GM20431 (cell line): ENCODE results near the gene TMEM184A.

Experiments
- in situ Hi-C: fragments of 300-500 bp; cut with MseI, MboI; formaldehyde crosslinking; loops from one replicate; pipeline ENCODE4 v1.15.0; 2020; ENCODE audit warnings: low sequenced_read_pairs; ENCODE audit not compliant: unreplicated experiment

Gene TMEM184A

DNA sequence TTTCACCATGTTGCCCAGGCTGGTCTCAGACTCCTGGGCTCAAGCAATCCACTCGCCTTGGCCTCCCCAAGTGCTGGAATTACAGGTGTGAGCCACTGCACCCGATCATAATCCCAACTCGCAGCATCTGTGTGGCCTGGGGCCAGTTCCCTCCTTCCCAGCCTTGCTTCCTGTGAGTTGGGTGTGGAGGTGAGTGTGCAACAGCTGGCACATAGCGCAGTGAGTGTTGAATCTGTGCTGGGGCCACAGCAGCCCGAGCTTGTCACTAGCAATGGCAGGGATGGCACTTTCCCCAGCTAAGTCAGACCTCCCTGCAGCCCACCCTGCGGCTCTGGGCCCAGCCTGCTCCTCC is 12.2 kb downstream of the TMEM184A start:
- in situ Hi-C loops = no loop called here

DNA sequence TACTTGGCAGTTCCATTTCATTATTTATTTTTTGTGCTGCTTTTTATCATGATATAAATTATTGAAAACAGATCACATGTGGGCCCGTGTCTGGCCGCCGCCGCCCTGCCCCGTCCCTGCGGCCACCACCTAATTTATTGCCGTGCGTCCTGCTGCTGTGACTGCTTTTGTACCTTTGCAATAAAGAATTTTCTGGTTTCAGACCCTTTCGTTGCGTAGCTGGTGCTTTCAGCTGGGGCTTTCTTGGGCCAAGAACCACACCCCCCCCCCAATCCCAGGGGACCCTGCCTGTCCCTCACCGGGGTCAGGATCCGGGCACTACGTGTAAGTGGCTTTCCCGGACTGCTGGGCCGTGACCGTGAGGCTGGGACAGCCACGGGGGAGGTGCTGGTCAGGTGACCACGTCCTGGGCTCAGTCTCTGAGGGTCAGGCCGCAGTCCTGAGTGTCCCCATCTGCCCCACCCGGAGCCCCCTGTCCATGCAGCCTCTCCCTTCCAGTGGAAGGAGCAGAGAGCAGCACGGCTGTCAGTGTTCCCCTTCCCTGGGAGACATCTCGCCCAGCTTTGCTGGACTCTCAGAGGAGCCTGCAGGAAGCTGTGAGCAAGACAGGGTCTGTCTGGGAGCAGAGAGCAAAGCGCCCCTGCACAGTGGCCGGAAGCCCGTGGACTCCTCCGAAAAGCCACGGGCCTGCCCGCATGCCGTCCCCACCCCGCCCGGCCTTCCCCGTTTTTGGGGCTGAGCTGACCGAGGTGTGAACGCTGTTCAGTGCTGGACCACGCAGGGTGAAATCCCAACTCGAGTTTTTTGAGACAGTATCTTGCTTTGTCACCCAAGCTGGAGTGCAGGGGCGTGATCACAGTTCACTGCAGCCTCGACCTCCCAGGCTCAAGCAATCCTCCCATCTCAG is 12.9 kb downstream of the TMEM184A start:
- in situ Hi-C loops = no loop called here

DNA sequence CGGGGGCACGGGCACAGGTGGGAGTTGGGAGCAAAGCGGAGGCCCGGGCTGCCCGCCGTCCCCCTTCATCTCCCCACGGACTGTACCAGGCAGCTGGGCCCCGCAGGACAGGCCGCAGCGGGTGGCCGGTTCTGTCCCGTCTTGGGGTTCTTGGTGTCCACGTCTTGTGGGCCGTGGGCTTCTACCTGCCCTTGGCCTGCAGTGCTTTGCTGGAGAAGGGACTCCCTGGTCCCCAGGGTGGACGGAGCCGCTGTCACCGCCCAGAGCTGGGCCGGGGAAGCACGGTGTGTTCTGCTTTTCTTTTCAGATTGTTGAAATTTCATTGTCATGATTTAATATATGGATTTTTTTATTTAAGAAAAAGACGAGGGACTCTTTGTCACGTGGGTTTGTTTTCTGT is 13.7 kb downstream of the TMEM184A start:
- in situ Hi-C loops = no loop called here

DNA sequence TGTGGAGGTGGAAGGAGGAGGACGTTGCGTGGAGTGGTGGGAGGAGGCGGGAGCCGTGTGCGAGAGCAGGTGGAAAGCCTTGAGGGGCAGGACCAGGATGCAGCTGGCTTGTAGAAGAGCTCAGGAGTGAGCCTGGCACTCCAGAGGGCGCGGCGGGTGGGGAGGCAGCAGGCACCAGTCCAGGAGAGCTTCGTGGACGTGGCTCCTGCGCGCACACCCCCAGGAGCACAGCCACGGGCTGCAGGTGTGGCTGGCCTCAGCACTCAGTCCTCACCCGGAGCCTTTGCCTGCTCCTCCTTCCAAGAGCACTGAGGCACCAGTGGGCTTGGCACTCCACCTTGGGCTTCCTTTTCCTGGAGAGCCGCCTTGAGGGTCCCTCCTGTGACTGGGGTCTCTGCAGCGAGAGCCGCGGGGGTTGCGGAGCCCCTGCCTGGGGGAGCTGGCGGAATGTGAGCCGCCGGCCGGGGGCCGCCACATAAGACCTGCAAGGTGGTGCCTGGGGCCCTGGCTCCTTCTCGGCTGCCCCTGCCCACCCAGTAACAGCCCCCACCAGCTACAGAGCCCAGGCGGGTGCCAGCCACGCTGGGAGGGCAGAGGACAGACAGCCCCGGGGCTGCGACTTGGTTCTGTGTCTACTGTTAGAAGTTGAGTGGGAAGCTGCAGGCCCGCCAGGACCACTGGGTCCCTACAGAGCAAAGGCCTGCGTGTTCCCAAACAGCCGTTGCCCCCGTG is 14.4 kb downstream of the TMEM184A start:
- in situ Hi-C loops = no loop called here

DNA sequence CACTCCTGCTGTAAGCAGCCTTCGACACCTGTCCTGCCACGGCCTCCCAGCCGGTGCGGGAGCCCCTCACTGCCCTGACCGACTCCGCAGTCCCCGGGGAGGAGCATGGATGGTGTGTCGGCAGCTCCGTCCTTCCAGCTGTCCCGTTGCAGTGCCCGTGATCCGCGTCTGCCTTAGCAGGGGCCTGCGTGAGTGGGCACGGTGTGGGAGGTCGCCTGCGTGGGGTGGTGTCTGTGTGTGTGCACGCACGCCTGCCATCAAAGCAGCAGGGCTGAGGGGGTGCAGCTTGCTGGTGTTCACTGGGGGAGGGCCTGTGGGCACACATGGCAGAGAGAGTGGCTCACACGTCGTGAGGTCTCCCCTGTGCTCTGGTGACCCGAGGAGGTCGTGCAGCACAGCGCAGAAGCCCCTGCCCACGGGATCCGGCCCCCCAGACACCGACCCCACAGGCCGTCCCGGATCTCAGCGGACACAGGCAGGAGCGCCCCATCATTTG is 15.2 kb downstream of the TMEM184A start:
- in situ Hi-C loops = no loop called here

DNA sequence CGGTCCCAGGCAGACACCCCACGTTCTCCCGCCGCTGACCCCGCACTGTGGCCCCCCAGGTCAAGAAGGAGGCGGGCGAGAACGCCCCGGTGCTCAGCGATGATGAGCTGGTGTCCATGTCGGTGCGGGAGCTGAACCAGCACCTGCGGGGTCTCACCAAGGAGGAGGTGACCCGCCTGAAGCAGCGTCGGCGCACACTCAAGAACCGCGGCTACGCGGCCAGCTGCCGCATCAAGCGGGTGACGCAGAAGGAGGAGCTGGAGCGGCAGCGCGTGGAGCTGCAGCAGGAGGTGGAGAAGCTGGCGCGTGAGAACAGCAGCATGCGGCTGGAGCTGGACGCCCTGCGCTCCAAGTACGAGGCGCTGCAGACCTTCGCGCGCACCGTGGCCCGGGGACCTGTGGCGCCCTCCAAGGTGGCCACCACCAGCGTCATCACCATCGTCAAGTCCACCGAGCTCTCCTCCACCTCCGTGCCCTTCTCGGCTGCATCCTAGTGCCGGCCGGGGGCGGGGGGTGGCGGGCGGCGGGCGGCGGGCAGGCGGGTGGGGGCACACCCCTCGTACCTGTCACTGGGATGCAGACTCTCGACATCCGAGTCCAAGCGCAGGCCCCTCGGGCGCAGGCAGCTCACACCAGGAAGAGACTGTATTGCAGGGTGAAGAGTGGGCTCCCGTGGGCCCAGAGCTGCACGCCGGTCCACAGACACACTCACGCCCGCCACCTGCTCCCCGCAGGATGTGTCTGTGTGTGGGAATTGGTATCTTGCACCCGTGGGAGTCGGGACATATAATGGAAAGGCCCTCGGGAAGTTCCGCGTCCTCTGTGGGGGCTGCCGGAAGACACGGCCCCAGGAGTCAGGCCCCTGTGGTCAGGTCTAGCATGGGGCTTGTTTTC is 15.9 kb downstream of the TMEM184A start:
- in situ Hi-C loops = no loop called here

DNA sequence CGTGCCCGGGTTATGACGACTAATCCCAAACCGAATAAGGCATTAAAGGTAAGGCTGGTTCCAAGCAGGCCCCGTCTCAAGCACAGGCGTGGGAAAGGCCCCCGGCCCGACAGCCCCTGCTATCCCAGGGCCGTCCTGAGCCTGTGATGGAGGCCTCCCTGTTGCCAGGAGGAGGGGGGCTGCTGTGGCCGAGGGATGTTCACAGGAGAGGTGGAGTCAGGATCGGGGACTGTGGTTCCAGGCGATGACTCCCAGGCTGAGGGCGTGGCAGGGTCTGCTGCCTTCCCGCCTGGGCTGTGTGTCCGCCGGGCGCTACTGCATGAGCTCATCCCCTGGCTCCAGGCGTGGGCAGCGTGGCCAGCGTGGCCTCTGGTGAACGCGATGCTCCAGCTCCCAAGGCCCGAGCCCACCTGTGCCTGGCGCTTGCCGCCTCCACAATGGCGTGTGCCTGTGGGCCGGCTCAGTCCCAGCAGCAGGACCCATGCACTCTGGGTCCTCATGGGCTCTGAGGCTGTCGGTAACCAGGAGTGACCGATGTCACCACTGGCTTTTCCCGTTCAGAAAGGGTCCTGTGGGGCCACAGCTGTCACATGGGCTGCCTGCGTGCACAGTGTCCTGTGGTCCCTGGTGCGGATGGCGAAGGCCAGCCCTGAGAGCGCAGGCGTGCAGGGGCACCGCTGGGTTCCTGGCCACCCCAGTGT is 16.7 kb downstream of the TMEM184A start:
- in situ Hi-C loops = no loop called here

DNA sequence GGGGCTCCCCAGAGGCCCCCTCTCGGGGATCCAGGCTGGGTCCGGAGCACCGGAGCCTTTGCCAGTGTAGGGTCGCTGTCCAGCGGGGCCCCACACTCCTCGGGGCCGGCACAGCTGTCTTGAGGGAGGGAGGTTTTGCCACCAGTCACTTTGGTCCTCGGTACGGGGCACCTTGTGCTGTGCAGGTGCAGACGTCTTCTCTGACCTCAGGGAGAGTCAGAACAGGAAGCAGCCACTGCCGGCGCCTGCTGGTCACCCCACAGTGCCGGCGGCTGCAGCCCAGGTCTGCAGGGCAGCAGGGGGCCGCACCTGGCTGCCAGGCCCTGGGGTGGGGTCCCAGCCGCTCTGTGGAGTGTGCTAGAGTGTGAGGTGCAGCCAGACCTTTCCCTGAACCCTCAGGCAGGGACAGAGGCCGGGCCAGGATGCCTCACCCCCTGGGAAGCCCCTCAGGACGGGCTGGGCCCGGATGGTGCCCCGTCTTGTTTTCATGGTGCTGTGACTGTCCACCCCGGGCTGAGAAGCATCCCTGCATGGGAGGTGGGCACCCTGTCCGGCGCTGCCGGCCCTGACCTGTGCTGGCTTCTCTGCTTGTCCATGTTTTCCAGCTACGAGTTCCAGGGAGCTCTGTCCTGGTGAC is 17.3 kb downstream of the TMEM184A start:
- in situ Hi-C loops = no loop called here

DNA sequence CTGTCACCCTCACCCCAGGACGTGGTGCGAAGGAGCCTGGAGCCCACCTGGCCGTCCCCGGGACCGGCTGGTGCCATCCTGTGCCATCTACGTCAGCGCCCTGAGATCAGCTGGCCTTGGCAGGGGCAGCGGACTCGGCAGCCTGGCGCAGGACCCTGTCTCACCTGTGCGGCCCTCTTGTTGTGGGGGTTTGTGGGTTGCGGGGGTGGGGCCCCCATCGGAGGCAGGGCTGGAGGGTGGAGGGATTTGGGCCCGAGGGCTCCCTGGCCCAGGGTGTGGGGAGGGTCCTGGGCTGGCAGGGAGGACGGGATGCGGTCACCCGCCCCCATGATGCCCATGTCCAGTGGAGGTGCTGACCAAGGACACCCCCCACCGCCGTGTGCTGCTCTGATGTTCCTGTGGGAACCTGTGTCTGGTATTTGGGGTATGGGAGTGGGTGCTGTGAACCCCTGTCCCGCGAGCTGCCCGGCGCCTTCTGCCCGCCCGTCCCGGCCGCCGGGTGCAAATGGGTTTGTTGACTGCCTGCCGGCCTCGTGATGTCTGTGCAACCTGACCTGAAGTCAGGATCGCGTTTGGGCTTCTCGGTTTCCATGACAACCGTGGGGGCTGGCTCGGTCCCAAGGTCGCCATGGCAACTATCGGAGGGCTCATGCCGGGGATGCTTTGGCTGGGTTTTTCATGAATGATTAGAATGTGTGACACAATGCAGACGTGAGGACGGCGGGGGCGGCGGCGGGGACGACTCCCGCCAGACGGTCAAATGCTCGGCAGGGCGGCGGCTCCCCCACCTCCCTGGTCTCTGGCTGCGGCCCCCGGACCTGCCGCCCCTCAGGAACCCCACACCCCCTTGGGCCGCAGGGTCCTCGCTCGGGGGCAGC is 18.2 kb downstream of the TMEM184A start:
- in situ Hi-C loops = no loop called here

DNA sequence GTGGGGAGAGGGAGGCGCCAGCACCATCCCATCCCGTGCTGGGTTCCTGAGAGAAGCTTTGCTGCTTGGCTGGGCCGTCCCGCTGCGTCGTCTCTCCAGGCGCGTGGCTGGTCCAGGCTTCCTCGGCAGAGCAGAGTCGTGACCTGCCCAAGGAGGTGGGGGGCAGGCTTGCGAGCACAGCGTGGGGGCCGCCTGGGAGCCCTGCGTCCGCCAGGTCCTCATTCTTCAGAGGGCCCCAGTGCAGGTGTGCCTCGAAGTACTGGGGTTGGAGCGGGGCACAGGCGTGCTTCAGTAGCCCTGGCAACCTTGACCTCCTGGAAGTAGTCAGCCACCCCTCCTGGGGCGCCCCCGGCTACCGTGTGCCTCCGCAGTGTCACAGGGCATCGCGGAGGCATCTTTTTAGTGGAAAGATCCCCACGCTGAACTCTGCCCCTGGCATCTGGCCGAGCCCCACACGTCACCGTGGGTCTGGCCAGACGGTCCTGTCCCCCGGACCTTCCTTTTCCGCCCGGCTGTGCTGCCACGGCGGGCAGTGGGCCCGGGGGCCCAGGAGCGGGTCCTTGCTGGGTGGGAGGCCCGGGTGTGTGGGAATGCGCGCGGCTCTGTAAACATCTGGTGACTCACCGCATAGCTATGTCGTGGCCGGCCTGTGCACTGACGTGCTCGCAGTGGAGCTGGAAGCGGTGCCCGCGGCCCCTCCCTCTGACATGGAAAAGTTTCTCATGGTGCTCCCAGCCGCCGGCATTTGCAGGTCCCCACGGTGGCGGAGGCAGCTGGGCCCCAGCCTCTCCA is 19.1 kb downstream of the TMEM184A start:
- in situ Hi-C loops = no loop called here

DNA sequence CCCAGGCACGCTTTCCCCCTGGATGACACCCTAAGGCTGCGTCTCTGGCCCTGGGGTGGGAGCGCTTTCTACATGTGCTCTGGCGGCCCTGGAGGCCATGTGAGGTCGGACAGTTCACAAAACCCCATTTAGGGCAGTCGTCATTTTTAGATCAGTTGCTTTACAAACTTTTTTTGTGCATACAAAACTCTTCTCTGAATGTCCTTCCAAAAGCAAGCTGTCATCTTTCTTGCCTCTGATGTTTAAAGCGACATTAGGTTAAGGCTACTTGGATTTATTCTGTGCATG is 19.6 kb downstream of the TMEM184A start:
- in situ Hi-C loops = no loop called here

DNA sequence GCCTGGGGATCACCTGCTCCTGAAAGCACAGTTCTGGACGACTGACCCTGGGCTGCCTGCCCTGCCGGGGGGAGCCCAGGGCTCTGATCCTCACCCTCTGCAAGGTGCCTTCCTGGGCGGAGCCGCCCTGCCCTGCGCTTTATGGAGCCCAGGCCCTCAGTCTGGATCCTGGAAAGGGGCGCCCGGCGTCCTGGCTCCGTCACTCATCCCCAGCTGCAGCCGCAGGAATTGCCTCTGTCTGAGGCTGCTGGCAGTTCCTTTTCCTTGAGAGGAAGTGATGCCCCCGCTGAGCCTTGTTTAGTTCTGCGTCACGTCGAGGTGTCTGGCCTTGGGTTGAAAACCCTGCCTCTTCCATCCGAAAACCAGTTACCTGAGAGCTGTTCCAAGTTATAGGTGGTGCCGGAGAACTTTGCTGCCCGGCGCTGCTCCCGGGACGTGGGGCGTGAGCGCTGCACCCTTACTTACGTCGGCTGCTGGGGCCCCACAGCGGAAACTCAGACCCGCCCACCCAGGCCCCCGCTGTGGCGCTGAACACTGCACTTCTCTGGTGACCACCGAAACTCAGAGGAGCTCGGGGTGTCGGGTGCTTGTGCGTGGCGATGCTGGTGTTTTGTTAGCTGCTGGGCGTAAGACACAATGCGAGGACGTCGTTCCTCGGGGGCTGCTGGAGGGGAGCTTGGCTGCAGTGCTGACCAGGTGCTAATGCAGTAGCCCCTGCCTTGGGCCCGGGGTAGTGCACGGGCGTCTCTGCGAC is 20.1 kb downstream of the TMEM184A start:
- in situ Hi-C loops = no loop called here

DNA sequence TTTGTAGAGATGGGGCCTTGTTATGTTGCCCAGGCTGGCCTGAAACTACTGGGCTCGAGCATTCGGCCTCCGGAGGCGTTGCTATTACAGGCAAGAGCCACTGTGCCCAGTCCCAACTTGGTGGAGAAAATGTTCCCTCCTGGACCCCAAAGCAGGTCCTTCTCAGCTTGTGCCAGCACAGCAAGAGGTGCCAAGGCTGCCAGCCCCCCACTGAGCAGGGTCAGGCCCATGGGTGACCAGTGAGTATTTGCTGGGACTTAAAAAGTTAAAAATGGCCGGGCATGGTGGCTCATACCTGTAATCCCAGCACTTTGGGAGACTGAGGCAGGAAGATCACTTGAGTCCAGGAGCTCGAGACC is 20.9 kb downstream of the TMEM184A start:
- in situ Hi-C loops = no loop called here

DNA sequence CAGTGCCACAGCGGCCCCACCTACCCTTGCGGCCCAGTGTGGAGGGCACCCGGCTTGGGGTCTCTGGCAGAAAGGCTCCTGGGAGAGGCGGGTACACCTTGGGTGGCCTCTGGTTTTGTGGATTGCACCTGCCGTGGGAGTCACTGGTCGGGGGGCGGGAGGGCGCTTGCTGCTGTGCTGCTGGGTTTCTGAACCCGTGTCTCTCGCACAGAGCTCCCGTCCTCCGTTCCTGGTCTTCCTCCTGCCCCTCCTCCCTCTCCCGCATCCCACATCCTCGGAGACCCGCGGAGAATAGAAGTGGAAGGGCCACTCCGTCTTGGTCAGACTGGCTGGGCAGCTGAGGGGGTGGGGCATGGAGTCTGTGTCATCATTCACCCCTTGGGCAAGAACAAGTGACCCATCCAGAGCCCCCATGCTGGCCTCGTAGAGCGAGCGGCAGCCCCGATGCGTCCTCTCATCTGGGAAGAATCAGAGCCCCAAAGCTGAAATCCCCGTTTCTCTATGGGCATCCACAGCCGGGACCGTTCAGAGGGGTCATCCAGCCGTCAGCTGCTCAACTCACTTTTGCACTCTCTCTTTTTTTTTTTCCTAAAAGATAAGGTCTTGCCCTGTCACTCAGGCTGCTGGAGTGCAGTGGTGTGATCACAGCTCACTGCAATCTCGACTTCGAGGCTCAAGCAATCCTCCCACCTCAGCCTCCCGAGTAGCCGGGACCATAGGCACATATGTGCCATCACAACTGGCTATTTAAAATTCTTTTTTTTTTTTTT is 21.5 kb downstream of the TMEM184A start:
- in situ Hi-C loops = no loop called here

DNA sequence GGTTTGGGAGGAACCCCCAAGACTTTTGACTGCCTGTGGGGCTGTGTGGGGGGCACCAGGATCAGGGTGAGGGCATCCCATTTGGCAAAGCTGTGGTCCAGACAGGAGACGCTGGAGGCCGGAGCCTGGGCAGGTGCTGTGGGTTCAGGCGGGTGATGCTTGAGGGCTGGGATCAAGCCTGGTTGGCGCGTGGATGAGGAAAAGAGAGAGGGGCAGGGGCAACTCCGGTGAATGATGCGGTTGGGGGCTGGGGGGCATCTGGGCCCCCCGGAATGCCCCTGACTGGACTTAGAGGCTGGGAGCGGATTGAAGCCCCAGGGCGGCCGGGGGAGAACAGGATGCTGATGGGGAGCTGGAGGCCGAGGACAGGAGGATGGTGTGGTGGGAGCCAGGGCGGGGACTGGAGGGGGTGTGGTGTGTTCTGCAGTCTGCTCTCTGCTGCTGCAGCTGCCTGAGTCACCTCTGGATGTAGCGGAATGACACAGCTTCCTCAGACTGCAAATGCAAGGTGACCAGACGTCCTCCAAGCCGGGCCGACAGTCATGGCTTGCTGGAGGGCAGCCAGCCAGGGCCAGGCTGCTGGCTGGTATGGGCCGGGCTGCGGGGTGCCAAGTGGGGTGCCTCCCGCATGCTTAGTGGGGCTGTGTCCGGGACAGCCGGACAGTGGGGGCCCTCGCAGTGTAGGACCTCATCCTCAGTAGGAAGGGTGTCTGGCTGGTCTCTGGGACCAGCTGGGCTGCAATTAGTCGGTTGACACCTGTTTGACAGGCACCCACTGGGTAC is 22.3 kb downstream of the TMEM184A start:
- in situ Hi-C loops = no loop called here

DNA sequence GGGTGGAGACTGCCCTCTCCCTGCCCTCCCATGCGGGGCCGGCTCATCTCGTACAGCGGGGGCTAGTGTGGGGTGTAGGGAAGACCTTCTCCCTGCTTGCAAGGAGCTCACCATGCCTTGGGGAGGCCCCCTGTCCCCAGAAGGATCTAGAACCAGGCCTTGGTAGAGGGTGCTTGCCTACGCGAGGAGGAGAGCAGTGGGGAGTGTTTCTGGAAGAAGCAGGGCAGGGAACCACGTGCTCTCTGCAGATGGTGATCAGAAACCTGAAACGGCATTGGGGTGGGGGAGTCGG is 22.8 kb downstream of the TMEM184A start:
- in situ Hi-C loops = no loop called here
